Natural killer cell treated with Interleukin-12 subunit alpha and Interleukin-12 subunit beta and Interleukin-15 and Interleukin-18, amount 100 ng/mL, for 72 hours (primary cell): ENCODE data around the gene CGNL1. TPM values are rescaled to one million over a fixed set of nuclear protein-coding genes. Genes with fewer than 3 reads are reported as not detected.
A peak's percentile ranks its signal among the peaks of the same experiment; 100 is the strongest.

Experiments used
- ATAC-seq, 2 donors: fragments of 150-1000 bp; cut with Tn5 transposase in 1 of 2; sonication (Bioruptor Pico), chemical (Tn5 transposase) in 1 of 2; 2 replicates each; pipeline ENCODE4 v1.10.0; 2021
- DNase-seq: peaks from one replicate; pipeline ENCODE4 v3.0.0; 2022; ENCODE audit warnings: low spot score
- H3K27ac Mint-ChIP-seq, 2 donors: 1 replicate in 1 of 2; 2 replicates in 1 of 2; pipeline ENCODE4 v1.8.0; 2022; ENCODE audit warnings: mixed read lengths in 2 of 2, mild to moderate bottlenecking in 1 of 2, moderate library complexity in 1 of 2
- H3K27me3 Mint-ChIP-seq, 2 donors: 1 replicate in 1 of 2; 2 replicates in 1 of 2; pipeline ENCODE4 v1.8.0; 2022; ENCODE audit warnings: mixed read lengths in 2 of 2
- H3K36me3 Mint-ChIP-seq: one replicate; pipeline ENCODE4 v1.8.0; 2022; ENCODE audit warnings: mixed read lengths
- H3K4me1 Mint-ChIP-seq, 2 donors: 1 replicate in 1 of 2; 2 replicates in 1 of 2; pipeline ENCODE4 v1.8.0; 2022; ENCODE audit warnings: low read depth in 2 of 2, mixed read lengths in 2 of 2, mild to moderate bottlenecking in 1 of 2
- H3K4me3 Mint-ChIP-seq: one replicate; pipeline ENCODE4 v1.8.0; 2022; ENCODE audit warnings: mixed read lengths
- H3K9me3 Mint-ChIP-seq: 2 replicates; pipeline ENCODE4 v1.8.0; 2022; ENCODE audit warnings: mixed read lengths
- total RNA-seq, 2 donors: library from RNA; stranded (reverse); gene quantifications; one replicate each; pipeline ENCODE4 v1.2.3, GENCODE V29; 2022

CGNL1 gene
- total RNA-seq, 2 donors from 2014 or later, result not detected

DNA sequence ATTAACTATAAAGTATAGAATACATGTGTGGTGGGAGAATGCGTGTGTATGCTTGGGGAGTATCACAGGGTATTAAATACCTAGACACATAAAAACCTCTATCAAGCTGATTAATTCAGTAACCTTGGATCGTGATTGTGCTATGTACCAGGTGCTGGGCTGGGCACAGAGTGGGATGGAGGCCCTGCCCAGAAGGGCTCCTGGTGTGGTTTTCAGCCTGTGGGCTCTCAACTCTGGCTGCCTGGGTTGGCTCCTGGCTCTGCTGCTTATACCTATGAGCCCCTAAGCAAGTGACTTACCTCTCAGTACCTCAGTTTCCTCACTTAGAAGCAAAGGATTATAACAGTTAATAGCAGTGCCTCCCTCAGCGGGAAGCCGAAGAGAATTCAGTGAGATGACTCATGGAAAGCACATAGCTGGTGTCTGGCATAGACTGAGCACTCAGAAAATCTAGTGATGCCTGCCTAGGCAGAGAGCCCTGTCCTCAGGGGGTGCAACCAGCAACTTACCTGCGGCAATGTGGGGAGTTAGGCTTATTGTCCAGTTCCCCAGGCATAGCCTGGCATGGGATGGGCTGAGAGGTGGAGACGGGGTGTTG lies 124.8 kb downstream of the CGNL1 start:
- ATAC-seq (no peak), DNase-seq (no peak)
- Mint-ChIP-seq H3K27me3 (peaks cover 8 to 31% of the 10 kb centered on the region in 2 donors), H3K4me1 (no peaks in the 10 kb centered on the region), H3K9me3 (no peaks in the 10 kb centered on the region), H3K4me3 (no peak overlapping the region), H3K27ac (no peak overlapping the region), H3K36me3 (no peaks in the 10 kb centered on the region)

DNA sequence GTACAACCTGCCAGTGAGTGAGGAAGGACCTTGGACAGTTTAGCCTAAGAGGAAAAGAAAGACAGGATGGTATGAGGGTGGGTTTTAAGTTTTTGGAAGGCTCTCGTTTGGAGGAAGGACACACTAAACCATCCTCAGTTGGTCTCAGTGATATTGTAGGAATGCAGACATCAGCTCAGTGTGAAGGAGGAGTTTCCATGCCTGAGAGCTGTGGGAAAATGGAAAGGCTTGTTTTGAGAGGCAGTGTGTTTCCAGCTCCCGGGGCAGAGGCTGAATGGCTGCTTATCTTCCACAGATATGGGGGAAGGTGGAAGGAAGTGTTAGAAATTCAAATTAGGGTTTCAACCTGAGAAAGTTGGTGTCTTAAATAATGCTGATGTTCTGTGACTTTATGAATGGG lies 125.8 kb downstream of the CGNL1 start:
- ATAC-seq, result no peak
- H3K4me3 Mint-ChIP-seq, result no peak overlapping the region
- H3K4me1 Mint-ChIP-seq, result no peaks in the 10 kb centered on the region
- H3K27ac Mint-ChIP-seq, result no peak overlapping the region
- H3K27me3 Mint-ChIP-seq, result peaks cover 8 to 31% of the 10 kb centered on the region in 2 donors
- no peaks in the 10 kb centered on the region for H3K9me3 Mint-ChIP-seq
- no peaks in the 10 kb centered on the region for H3K36me3 Mint-ChIP-seq
- no peak for DNase-seq

DNA sequence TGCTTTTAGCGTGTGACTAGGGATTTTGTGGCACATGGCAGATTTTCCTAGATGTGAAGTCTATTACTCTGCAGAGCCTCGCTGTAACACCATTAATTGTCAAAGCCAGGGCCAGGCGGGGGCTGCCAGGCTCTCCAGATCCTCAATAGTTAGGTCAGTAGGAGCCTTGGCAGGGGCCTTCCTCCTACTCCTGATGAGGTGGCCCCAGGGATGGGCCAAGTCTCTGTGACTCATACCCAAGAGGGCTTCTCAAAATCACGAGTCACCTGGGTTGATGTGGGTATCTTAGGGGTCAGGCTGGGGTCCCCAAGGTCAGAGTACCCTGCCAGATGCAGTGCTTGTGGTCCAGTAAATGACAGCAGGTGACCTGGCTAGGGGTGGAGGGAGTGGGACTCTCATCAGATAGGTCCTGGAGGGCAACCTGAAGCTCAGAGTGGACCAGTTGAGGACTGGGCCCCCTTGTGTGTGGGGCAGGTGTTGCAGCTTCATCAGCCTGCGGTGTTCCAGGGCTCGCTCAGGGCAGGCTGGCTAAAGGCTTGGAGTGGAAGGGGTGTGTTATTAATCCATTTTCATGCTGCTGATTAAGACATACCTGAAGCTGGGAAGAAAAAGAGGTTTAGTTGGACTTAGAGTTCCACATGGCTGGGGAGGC lies 126.9 kb downstream of the CGNL1 start:
- H3K4me1 Mint-ChIP-seq, result no peaks in the 10 kb centered on the region
- no peak overlapping the region for H3K27ac Mint-ChIP-seq
- H3K4me3 Mint-ChIP-seq, result no peak overlapping the region
- no peaks in the 10 kb centered on the region for H3K9me3 Mint-ChIP-seq
- no peak for DNase-seq
- peaks cover 8 to 31% of the 10 kb centered on the region in 2 donors for H3K27me3 Mint-ChIP-seq
- ATAC-seq, result no peak
- no peaks in the 10 kb centered on the region for H3K36me3 Mint-ChIP-seq

DNA sequence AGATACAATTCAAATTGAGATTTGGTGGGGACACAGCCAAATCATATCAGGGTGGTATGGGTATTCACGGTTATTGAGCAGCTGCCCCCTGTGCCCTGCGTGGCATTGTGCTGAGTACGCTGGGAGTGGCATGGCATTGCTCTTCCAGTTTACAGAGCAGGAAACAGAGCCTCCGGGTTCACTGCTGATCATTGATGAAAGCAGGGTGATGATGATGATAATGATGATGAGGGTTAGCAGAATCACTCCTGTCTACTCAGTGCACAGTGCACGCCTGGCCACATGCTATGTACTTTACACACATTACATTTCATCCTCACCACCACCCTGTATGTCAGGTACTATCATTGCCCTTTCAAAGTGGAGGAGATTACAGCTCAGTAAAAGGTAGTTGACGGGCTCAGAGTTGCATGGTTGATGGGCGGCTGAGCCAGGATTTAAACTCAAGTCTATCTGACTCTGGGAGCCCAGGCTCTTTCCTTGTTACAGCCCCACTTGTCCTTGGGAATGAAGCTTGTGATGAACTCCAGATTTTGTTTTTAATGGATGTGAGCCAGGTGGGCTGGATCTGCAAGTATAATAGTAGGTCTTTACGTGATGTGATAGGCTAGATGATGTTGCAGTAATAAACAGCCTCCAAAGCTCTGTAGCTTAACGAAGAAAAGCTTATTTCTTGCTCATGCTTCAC lies 127.8 kb downstream of the CGNL1 start:
- Mint-ChIP-seq H3K4me1 (no peaks in the 10 kb centered on the region), H3K4me3 (no peak overlapping the region), H3K36me3 (no peaks in the 10 kb centered on the region), H3K9me3 (no peaks in the 10 kb centered on the region), H3K27me3 (peaks cover 8 to 23% of the 10 kb centered on the region in 2 donors), H3K27ac (no peak overlapping the region)
- DNase-seq, result no peak
- peak in 1 of 2 donors; percentile 20 for ATAC-seq

DNA sequence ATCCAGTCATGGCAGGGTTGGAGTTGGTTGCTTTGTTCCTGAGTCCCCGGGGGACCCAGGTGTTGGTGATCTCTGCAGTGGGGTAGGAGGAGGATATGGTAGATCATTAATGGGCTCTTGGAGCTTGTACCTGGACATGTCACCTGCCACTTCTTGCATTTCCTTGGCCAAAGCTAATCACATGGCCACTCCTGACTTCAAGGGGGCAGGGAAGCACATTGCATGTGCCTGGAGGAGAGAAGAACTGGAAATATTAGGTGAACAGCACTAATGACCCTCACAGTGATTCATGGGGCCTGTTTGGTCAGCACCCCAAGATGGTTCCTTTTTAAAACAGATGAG lies 128.3 kb downstream of the CGNL1 start:
- H3K27ac Mint-ChIP-seq, result no peak overlapping the region

DNA sequence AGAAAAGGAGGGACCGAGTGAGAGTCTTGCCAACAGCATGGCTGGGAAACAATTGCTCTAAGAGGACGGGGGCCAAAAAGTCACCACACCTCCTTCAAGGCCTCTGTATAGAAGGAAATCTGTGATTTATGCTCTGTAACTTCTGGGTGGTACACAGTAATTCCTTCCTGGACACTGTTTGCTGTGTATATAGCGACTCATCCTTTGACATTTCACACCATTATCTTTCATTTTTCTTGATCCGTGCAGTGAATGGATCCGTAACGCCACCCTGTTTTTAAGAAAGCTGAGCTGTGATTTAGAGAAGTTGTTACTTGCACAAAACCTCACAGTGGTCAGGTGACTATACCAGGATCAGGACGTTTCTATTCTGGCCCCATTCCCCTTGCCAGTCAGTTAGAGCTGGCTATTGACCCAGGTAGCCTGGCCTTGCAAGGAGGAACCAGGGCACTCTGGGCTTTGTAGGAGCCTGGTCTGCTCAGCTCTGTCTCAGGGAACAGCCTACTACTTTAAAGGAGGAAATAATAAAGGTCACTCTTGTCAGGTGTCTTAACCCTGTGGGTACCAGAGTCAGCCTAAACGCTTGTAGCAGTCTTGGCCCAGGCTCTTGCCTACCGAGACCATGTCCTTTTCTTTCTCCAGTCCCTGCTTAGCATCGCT lies 128.9 kb downstream of the CGNL1 start:
- no peak for DNase-seq
- Mint-ChIP-seq H3K4me1 (no peaks in the 10 kb centered on the region), H3K27ac (no peak overlapping the region), H3K36me3 (no peaks in the 10 kb centered on the region), H3K4me3 (no peak overlapping the region), H3K27me3 (peaks cover 8 to 15% of the 10 kb centered on the region in 2 donors), H3K9me3 (no peaks in the 10 kb centered on the region)
- no peak for ATAC-seq

More for the DNA sequence above, 128.3 kb downstream of the CGNL1 start:
- no peak for DNase-seq
- ATAC-seq, result no peak
- no peaks in the 10 kb centered on the region for H3K36me3 Mint-ChIP-seq
- H3K4me1 Mint-ChIP-seq, result no peaks in the 10 kb centered on the region
- no peaks in the 10 kb centered on the region for H3K9me3 Mint-ChIP-seq
- no peak overlapping the region for H3K4me3 Mint-ChIP-seq
- peaks cover 8 to 20% of the 10 kb centered on the region in 2 donors for H3K27me3 Mint-ChIP-seq

DNA sequence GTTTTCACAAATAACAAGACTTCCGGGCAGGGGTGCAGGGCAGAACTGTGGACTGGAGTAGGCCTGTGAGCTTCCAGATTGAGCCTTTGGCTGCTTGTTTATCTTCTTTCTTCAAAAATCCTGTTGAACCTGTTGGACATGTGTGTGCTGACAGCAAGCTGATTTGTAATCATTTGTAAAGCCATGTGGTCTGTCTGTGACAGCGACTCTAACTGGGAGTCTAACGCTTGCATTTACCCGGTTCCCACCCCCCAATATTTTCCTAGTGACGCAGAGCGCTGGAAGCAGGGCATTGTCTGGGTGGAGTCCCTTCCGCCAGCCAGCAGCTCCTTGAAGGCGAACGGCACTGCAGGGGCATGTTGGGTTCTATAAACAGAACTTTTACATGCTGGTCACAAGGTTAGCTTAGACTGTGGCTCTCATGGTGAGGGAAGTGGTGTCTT lies 129.7 kb downstream of the CGNL1 start:
- no peak for ATAC-seq
- no peak for DNase-seq

DNA sequence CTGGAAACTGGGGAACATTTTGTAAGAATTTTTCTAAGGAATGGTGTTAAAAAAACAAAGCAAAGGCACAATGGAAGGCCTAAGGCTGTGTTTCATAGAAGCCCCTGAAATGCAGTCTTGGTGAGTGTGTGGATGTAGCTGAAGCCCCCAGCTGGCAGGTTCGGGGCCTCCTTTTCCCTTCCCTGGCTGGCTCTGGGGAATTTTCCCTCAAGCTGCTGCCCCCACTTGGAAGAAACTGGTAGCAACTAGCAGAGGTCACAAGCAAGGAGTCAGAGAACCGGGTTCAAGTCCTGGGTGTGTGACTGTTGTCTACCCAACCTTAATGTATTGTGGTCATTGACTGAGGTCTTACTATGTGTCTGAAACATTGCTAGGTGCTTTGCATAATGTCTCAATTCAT lies 130.1 kb downstream of the CGNL1 start:
- H3K9me3 Mint-ChIP-seq, result no peaks in the 10 kb centered on the region

More for the DNA sequence above, 129.7 kb downstream of the CGNL1 start:
- Mint-ChIP-seq H3K4me3 (no peak overlapping the region), H3K27ac (no peak overlapping the region), H3K4me1 (no peaks in the 10 kb centered on the region), H3K36me3 (no peaks in the 10 kb centered on the region), H3K9me3 (no peaks in the 10 kb centered on the region), H3K27me3 (peaks cover 8 to 16% of the 10 kb centered on the region in 2 donors)

DNA sequence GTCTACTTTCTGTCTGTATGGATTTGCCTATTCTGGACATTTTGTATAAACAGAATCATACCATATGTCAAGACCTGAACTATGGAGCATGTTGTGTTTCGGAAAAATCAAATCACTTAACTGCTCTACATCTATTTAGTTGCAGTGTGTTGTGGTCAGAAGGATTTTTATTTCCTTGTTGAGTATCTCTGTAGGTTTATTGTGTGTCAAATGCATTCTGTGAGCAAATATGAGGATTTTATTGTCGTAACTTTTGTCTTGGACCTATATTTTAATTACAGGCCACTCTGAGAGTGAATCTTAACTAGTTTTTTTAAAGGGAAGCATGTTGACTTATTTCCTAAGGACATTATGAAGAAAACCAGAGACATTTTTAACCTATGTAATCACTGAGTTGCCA lies 130.8 kb downstream of the CGNL1 start:
- no peaks in the 10 kb centered on the region for H3K4me1 Mint-ChIP-seq
- no peak overlapping the region for H3K27ac Mint-ChIP-seq
- peaks cover 3 to 9% of the 10 kb centered on the region in 2 donors for H3K27me3 Mint-ChIP-seq
- H3K4me3 Mint-ChIP-seq, result no peak overlapping the region
- no peaks in the 10 kb centered on the region for H3K9me3 Mint-ChIP-seq
- no peak for DNase-seq
- ATAC-seq, result no peak
- H3K36me3 Mint-ChIP-seq, result no peaks in the 10 kb centered on the region

More for the DNA sequence above, 130.1 kb downstream of the CGNL1 start:
- no peak for ATAC-seq
- H3K4me1 Mint-ChIP-seq, result no peaks in the 10 kb centered on the region
- H3K36me3 Mint-ChIP-seq, result no peaks in the 10 kb centered on the region
- no peak overlapping the region for H3K4me3 Mint-ChIP-seq
- no peak for DNase-seq
- H3K27ac Mint-ChIP-seq, result no peak overlapping the region
- peaks cover 5 to 16% of the 10 kb centered on the region in 2 donors for H3K27me3 Mint-ChIP-seq

DNA sequence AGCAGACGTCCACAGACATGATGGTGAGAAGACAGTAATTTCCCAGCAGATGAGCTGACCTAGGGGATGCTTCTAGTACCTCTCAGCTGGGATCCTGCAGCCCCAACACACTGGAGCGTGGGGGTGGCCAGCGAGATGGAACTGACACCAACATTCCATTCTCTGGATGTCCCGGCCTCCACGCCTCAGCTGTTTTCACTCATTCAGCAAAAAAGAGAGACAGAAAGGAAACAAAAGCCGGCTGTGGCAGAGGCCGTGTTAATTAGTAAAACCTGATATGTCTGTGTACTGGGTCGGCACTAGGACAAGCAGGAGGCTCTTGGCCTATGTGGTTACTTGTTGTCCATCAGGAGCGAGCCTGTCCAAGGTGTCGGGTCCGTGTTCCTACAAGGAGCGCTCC lies 132.8 kb downstream of the CGNL1 start:
- Mint-ChIP-seq H3K27me3 (peaks cover 3 to 6% of the 10 kb centered on the region in 2 donors), H3K27ac (no peak overlapping the region), H3K9me3 (no peaks in the 10 kb centered on the region), H3K4me1 (no peaks in the 10 kb centered on the region), H3K36me3 (no peaks in the 10 kb centered on the region), H3K4me3 (no peak overlapping the region)
- no peak for DNase-seq
- no peak for ATAC-seq

DNA sequence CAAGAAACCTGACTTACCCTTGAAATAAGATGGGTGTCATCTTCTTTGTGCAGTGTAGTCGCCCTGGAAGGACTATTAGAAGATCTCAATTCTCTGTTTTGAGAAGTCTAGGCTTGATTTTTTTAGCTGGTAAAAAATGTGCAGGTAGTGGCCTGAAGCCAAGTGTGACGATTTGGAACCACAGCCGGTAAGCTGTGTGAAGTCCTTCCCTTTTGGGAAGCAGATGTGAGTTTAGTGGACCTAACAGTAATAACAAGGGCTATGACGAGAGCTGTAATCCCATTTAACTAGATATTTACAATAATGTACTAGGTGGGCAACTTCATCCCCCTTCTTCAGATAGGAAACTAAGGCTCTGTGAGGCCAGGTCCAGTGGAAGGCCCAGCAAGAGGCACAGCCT lies 133.7 kb downstream of the CGNL1 start:
- Mint-ChIP-seq H3K4me3 (no peak overlapping the region), H3K4me1 (no peaks in the 10 kb centered on the region)

DNA sequence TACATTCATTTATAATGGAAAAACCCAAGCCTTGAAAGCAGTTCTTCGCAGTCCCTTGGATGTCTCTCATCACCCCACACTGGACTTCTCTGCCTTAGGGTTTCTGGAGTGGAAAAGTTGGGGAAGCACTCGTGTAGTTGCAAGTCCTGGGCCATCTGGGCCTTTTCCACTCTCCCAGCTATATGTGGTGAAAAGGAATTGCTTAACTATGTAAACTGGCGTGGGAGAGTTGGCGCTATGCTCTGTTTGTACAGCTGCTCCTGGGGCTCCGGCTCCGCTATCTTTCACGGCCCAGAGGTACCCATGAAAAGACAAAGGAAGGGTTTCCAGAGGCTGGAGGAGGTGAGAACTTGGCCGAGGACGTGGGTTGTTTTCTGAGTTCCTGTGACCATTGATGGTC lies 134.3 kb downstream of the CGNL1 start:
- ATAC-seq (no peak), DNase-seq (no peak)
- Mint-ChIP-seq H3K27me3 (peaks cover 0 to 20% of the 10 kb centered on the region in 2 donors), H3K4me1 (no peaks in the 10 kb centered on the region), H3K9me3 (no peaks in the 10 kb centered on the region), H3K4me3 (no peak overlapping the region), H3K27ac (no peak overlapping the region), H3K36me3 (no peaks in the 10 kb centered on the region)

More for the DNA sequence above, 133.7 kb downstream of the CGNL1 start:
- Mint-ChIP-seq H3K27me3 (peaks cover 0 to 13% of the 10 kb centered on the region in 2 donors), H3K36me3 (no peaks in the 10 kb centered on the region), H3K9me3 (no peaks in the 10 kb centered on the region), H3K27ac (no peak overlapping the region)
- no peak for DNase-seq
- ATAC-seq, result no peak

DNA sequence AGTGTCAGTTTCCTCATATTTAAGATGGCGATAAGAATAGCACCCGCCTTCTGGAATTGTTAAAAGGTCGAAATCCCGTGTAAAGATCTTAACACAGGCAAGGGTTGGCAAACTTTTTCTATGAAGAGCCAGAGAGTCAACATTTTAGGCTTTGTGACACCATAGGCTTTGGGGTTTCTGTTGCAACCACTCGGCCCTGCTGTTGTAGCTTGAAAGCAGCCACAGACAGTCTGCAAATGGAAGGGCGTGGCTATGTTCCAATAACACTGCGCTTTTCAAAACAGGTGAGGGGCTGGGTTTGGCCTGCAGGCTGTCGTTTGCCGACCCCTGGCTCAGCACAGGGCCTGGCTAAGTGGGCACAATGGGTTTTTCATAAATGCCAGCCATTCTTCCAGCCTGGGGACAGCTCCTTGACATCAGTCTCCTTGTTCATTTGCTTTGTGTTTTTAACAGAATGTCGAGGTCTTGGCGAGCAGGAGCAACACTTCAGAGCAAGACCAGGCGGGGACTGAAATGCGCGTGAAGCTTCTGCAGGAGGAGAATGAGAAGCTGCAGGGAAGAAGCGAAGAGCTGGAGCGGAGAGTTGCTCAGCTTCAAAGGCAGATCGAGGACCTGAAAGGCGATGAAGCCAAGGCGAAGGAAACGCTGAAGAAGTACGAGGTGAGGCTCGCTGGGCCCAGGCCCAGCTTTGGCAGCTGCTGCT lies 140.2 kb downstream of the CGNL1 start:
- Mint-ChIP-seq H3K27ac (no peak overlapping the region), H3K4me1 (no peaks in the 10 kb centered on the region), H3K9me3 (no peaks in the 10 kb centered on the region), H3K4me3 (no peak overlapping the region), H3K27me3 (peaks cover 0 to 14% of the 10 kb centered on the region in 2 donors), H3K36me3 (no peaks in the 10 kb centered on the region)
- ATAC-seq, result no peak
- DNase-seq, result no peak
